SK-N-SH (cell line): ENCODE data around the gene TMEM161A. TPM values are rescaled to one million over a fixed set of nuclear protein-coding genes. Genes with fewer than 3 reads are reported as not detected.
A peak's percentile ranks its signal among the peaks of the same experiment; 100 is the strongest.

ENCODE experiments used
- CTCF ChIA-PET: fragments of 300-600, 350-600 bp; formaldehyde crosslinking; extraction: SDS; loops from one replicate; lab custom pipeline; 2021; lab: Yijun Ruan, JAX
- POLR2A ChIA-PET: fragments of 350-600 bp; sonication (Branson Sonifier 250); formaldehyde crosslinking; extraction: SDS; loops from one replicate; lab custom pipeline; 2020; ENCODE audit warnings: antibody characterized with exemption, inconsistent platforms; lab: Yijun Ruan, JAX
- DNase-seq: peaks from one replicate; pipeline ENCODE4 v3.0.0; 2012
- H2AFZ ChIP-seq: fragments of 200-600 bp; sonication (generic); 2 replicates; pipeline ENCODE4 v1.8.1; 2016; ENCODE audit warnings: antibody characterized with exemption, mild to moderate bottlenecking, low read depth
- H3F3A ChIP-seq: fragments of 200-600 bp; sonication (generic); replicated peaks from 2 replicates; pipeline ENCODE3; 2016; ENCODE audit warnings: antibody characterized with exemption, mild to moderate bottlenecking; ENCODE audit not compliant: insufficient read depth
- H3K27ac ChIP-seq, 2 experiments: fragments of 200-500 bp in 1 of 2; fragments of 200-600 bp in 1 of 2; sonication (Bioruptor generic) in 1 of 2; sonication (generic), shearing (Covaris generic) in 1 of 2; 2 replicates each; pipeline versions ENCODE4 v1.5.1 to v1.6.1; 2014 to 2016; ENCODE audit warnings: low read depth in 2 of 2, inconsistent platforms in 1 of 2, low read length in 1 of 2, mild to moderate bottlenecking in 1 of 2, mixed read lengths in 1 of 2
- H3K27me3 ChIP-seq: fragments of 200-600 bp; sonication (generic), shearing (Covaris generic); 2 replicates; pipeline ENCODE4 v1.6.1; 2016; ENCODE audit warnings: mixed run types; ENCODE audit not compliant: insufficient read depth
- H3K36me3 ChIP-seq, 2 experiments: fragments of 200-500 bp in 1 of 2; fragments of 200-600 bp in 1 of 2; sonication (Bioruptor generic) in 1 of 2; sonication (generic) in 1 of 2; replicated peaks in 1 of 2; 2 replicates each; pipeline versions ENCODE3 to v1.5.1; 2014 to 2016; ENCODE audit warnings: low read length in 1 of 2, mild to moderate bottlenecking in 1 of 2; ENCODE audit not compliant: insufficient read depth in 2 of 2, control insufficient read depth in 1 of 2
- H3K4me1 ChIP-seq, 2 experiments: fragments of 200-500 bp in 1 of 2; fragments of 200-600 bp in 1 of 2; sonication (Bioruptor generic) in 1 of 2; sonication (generic), shearing (Covaris generic) in 1 of 2; 2 replicates each; pipeline versions ENCODE4 v1.5.1 to v1.6.1; 2014 to 2016; ENCODE audit warnings: low read depth in 1 of 2, low read length in 1 of 2, mixed run types in 1 of 2; ENCODE audit not compliant: insufficient read depth in 2 of 2, control insufficient read depth in 1 of 2
- H3K4me2 ChIP-seq: fragments of 200-600 bp; sonication (generic), shearing (Covaris generic); 2 replicates; pipeline ENCODE4 v1.6.1; 2017; ENCODE audit warnings: mixed run types
- H3K4me3 ChIP-seq, 2 experiments: fragments of 200-500 bp in 1 of 2; fragments of 200-600 bp in 1 of 2; sonication (Bioruptor generic) in 1 of 2; sonication (generic), shearing (Covaris generic) in 1 of 2; 2 replicates each; pipeline versions ENCODE4 v1.5.1 to v1.8.1; 2014 to 2016; ENCODE audit warnings: low read depth in 2 of 2, inconsistent platforms in 1 of 2, low read length in 1 of 2, mild to moderate bottlenecking in 1 of 2, mixed read lengths in 1 of 2, moderate library complexity in 1 of 2
- H3K79me2 ChIP-seq: fragments of 200-600 bp; sonication (generic); 2 replicates; pipeline ENCODE4 v1.8.1; 2017; ENCODE audit warnings: mild to moderate bottlenecking; ENCODE audit not compliant: insufficient read depth
- H3K9ac ChIP-seq: fragments of 200-600 bp; sonication (generic); 2 replicates; pipeline ENCODE4 v1.6.1; 2017; ENCODE audit warnings: mixed run types
- H3K9me2 ChIP-seq: fragments of 200-600 bp; sonication (generic); 2 replicates; pipeline ENCODE4 v1.6.1; 2017; ENCODE audit warnings: mixed run types
- H3K9me3 ChIP-seq: fragments of 200-600 bp; sonication (generic); 2 replicates; pipeline ENCODE4 v1.6.1; 2017; ENCODE audit warnings: mixed run types, mild to moderate bottlenecking, moderate library complexity
- H4K20me1 ChIP-seq: fragments of 200-600 bp; sonication (generic); 2 replicates; pipeline ENCODE4 v1.6.1; 2017; ENCODE audit warnings: mild to moderate bottlenecking, mixed run types; ENCODE audit not compliant: insufficient read depth
- CHD2 ChIP-seq: fragments of 150-350 bp; IDR thresholded peaks from 2 replicates; pipeline ENCODE4 v1.6.1; 2018; ENCODE audit warnings: low read length; ENCODE audit not compliant: partially characterized antibody
- CTCF ChIP-seq: fragments of 200-600 bp; sonication (generic); IDR thresholded peaks from 2 replicates; pipeline ENCODE4 v1.6.1; 2017; ENCODE audit warnings: antibody characterized with exemption, mild to moderate bottlenecking, moderate library complexity
- EP300 ChIP-seq, 2 experiments: IDR thresholded peaks; 2 replicates each; pipeline versions ENCODE4 v1.4.0 to v1.6.1; 2012; ENCODE audit warnings: borderline replicate concordance in 1 of 2, low read depth in 1 of 2, low read length in 1 of 2
- EZH2phosphoT487 ChIP-seq: fragments of 200-600 bp; sonication (generic); IDR thresholded peaks from 2 replicates; pipeline ENCODE4 v1.6.1; 2017; ENCODE audit warnings: low read depth, mixed run types, mild to moderate bottlenecking, antibody characterized with exemption, moderate library complexity, borderline replicate concordance
- FOSL2 ChIP-seq: IDR thresholded peaks from 2 replicates; pipeline ENCODE4 v1.4.0; 2012; ENCODE audit warnings: low read depth, mild to moderate bottlenecking, moderate library complexity, borderline replicate concordance
- FOXJ3 ChIP-seq: sonication (generic); formaldehyde crosslinking; IDR thresholded peaks from 2 replicates; pipeline ENCODE4 v1.5.1; 2020; ENCODE audit warnings: mild to moderate bottlenecking, missing genetic modification reagents
- GABPA ChIP-seq: IDR thresholded peaks from 2 replicates; pipeline ENCODE4 v1.4.0; 2012; ENCODE audit warnings: low read depth, mild to moderate bottlenecking
- IRF3 ChIP-seq: fragments of 150-350 bp; IDR thresholded peaks from 2 replicates; pipeline ENCODE4 v1.6.1; 2016; ENCODE audit warnings: mild to moderate bottlenecking, low read depth, low read length
- JUND ChIP-seq: IDR thresholded peaks from 2 replicates; pipeline ENCODE4 v1.4.0; 2012
- MAX ChIP-seq: IDR thresholded peaks from 2 replicates; pipeline ENCODE4 v1.4.0; 2012; ENCODE audit warnings: low read depth
- POLR2AphosphoS5 ChIP-seq: IDR thresholded peaks from 2 replicates; pipeline ENCODE4 v1.6.1; 2012; ENCODE audit warnings: low read depth, low read length
- RAD21 ChIP-seq: IDR thresholded peaks from 2 replicates; pipeline ENCODE4 v1.6.1; 2012; ENCODE audit warnings: mild to moderate bottlenecking, low read length
- REST ChIP-seq: IDR thresholded peaks from 2 replicates; pipeline ENCODE4 v1.6.1; 2012; ENCODE audit warnings: mild to moderate bottlenecking, low read depth, low read length, moderate library complexity
- SIN3A ChIP-seq: IDR thresholded peaks from 2 replicates; pipeline ENCODE4 v1.6.1; 2012; ENCODE audit warnings: low read depth, mild to moderate bottlenecking, low read length, moderate library complexity, borderline replicate concordance
- TAF1 ChIP-seq: IDR thresholded peaks from 2 replicates; pipeline ENCODE4 v1.6.1; 2012; ENCODE audit warnings: low read depth, mild to moderate bottlenecking, low read length, moderate library complexity, borderline replicate concordance
- TCF12 ChIP-seq: IDR thresholded peaks from 2 replicates; pipeline ENCODE4 v1.4.0; 2012
- TEAD4 ChIP-seq: IDR thresholded peaks from 2 replicates; pipeline ENCODE4 v1.4.0; 2012; ENCODE audit warnings: mild to moderate bottlenecking, borderline replicate concordance; ENCODE audit not compliant: insufficient read depth
- YY1 ChIP-seq: IDR thresholded peaks from 2 replicates; pipeline ENCODE4 v1.4.0; 2012; ENCODE audit warnings: low read depth, mild to moderate bottlenecking
- WGBS: methylation state at CpG from one replicate; pipeline ENCODE4 v1.1.6; 2017; ENCODE audit warnings: low lambda C conversion rate; 5-methylcytosine and 5-hydroxymethylcytosine counted together
- polyA plus RNA-seq, 3 experiments: library from polyadenylated mRNA; depleted of rRNA; stranded (reverse); fragments of >200 nt; gene quantifications; 2 replicates each; pipeline ENCODE4 v1.2.3, GENCODE V29; 2012

The TMEM161A gene
- polyA plus RNA-seq, 1 of the 3 experiments (the other 2 are of a cell fraction): 39.3 TPM

GRCh38 chr19:19140476-19140875, 2.2 kb upstream of the TMEM161A start:
- H2AFZ ChIP-seq: no peak overlapping the region
- peaks cover 11% of the 10 kb centered on the region for H3F3A ChIP-seq
- no peak overlapping the region for H3K4me2 ChIP-seq
- no peaks in the 10 kb centered on the region for H3K27me3 ChIP-seq
- H3K4me1 ChIP-seq: peaks cover 0 to 8% of the 10 kb centered on the region in 2 experiments; a peak in 2 of 4 replicates
- no peaks in the 10 kb centered on the region for H3K9me2 ChIP-seq
- no peak overlapping the region for H3K9ac ChIP-seq
- TF ChIP-seq CTCF (no peak), FOXJ3 (CRISPR knock-in tag) (no peak), FOSL2 (peak; percentile 40; the same call in 1 of the 2 replicates), TAF1 (no peak), MAX (0 out of 2 replicates have a peak, but pooled peaks have one; percentile 35), EP300 (IDR thresholded peaks at IDR 0.05; ENCODE audit: borderline replicate concordance in 1 of 2, low read depth in 1 of 2, low read length in 1 of 2) (no peak)
- 35% methylated on average over 5 of the region's 5 CpGs for WGBS
- H3K79me2 ChIP-seq: peaks cover 8% of the 10 kb centered on the region; the same call in 1 of the 2 replicates
- CTCF ChIA-PET: interaction anchor here (0.8 to 3.7 kb wide), 11 partner anchors 9 to 220 kb away, joined by 3 to 34 read pairs (median 3); partner anchors contain the start of gene MEF2B
- H4K20me1 ChIP-seq: no peaks in the 10 kb centered on the region
- no peak overlapping the region for H3K4me3 ChIP-seq
- H3K9me3 ChIP-seq: no peaks in the 10 kb centered on the region
- peak overlapping the region in 1 of 2 experiments; percentile 39; a peak in 2 of 4 replicates for H3K27ac ChIP-seq
- no peak for DNase-seq
- POLR2A ChIA-PET: no interaction called here
- no peaks in the 10 kb centered on the region for H3K36me3 ChIP-seq

- peaks cover 0 to 8% of the 10 kb centered on the region in 2 experiments; a peak in 2 of 4 replicates for H3K4me1 ChIP-seq
- peaks cover 8% of the 10 kb centered on the region; the same call in 1 of the 2 replicates for H3K79me2 ChIP-seq
- no peak overlapping the region for H3K9ac ChIP-seq
- no peak overlapping the region; a peak in 1 of 4 replicates for H3K4me3 ChIP-seq
- POLR2A ChIA-PET: no interaction called here
- CTCF ChIA-PET: interaction anchor here (1.0 to 3.7 kb wide), 6 partner anchors 9 to 221 kb away, joined by 3 to 34 read pairs (median 4); no protein-coding TSS in a partner anchor
- H3K9me3 ChIP-seq: no peaks in the 10 kb centered on the region
- DNase-seq: no peak
- H3K27me3 ChIP-seq: no peaks in the 10 kb centered on the region
- no peak overlapping the region for H3K4me2 ChIP-seq
- H2AFZ ChIP-seq: no peak overlapping the region
- WGBS: 46% methylated on average over 5 of the region's 5 CpGs
- peaks cover 11% of the 10 kb centered on the region for H3F3A ChIP-seq
- no peaks in the 10 kb centered on the region for H4K20me1 ChIP-seq
- no peaks in the 10 kb centered on the region for H3K9me2 ChIP-seq
- H3K36me3 ChIP-seq: no peaks in the 10 kb centered on the region
- H3K27ac ChIP-seq: peak overlapping the region in 1 of 2 experiments; percentile 39; a peak in 2 of 4 replicates
- TF ChIP-seq IRF3 (no peak), YY1 (no peak), TEAD4 (no peak), MAX (no peak), TCF12 (no peak), CHD2 (no peak), FOXJ3 (CRISPR knock-in tag) (no peak), POLR2AphosphoS5 (no peak), SIN3A (no peak), GABPA (no peak), EZH2phosphoT487 (no peak), REST (no peak), JUND (no peak), RAD21 (no peak)
Measured at GRCh38 chr19:19139876-19140229, 1.6 kb upstream of the TMEM161A start.
